Central memory CD8-positive, alpha-beta T cell (primary cell): ENCODE data around the gene CXCL1.

Experiments
- ATAC-seq: fragments of 150-1000 bp; cut with Tn5 transposase; replicated peaks from 2 replicates; pipeline ENCODE4 v1.10.0; 2022; ENCODE audit warnings: mild to moderate bottlenecking, moderate FRiP score, moderate number of reproducible peaks; ENCODE audit not compliant: poor library complexity, severe bottlenecking; ENCODE audit errors: extremely low read depth
- DNase-seq, 2 donors: peaks; one replicate each; pipeline ENCODE4 v3.0.0; 2021; ENCODE audit warnings: low spot score in 2 of 2
- H3K27ac Mint-ChIP-seq: one replicate; pipeline ENCODE4 v1.8.0; 2022; ENCODE audit warnings: low read depth, mild to moderate bottlenecking, moderate library complexity, mixed read lengths
- H3K27me3 Mint-ChIP-seq: one replicate; pipeline ENCODE4 v1.8.0; 2022; ENCODE audit warnings: mixed read lengths
- H3K36me3 Mint-ChIP-seq: one replicate; pipeline ENCODE4 v1.8.0; 2022; ENCODE audit warnings: mild to moderate bottlenecking, moderate library complexity, mixed read lengths; ENCODE audit not compliant: insufficient read depth
- H3K4me1 Mint-ChIP-seq: one replicate; pipeline ENCODE4 v1.8.0; 2022; ENCODE audit warnings: mixed read lengths
- H3K4me3 Mint-ChIP-seq: one replicate; pipeline ENCODE4 v1.8.0; 2022; ENCODE audit warnings: mild to moderate bottlenecking, moderate library complexity, mixed read lengths
- H3K9me3 Mint-ChIP-seq: one replicate; pipeline ENCODE4 v1.8.0; 2022; ENCODE audit warnings: mixed read lengths

Gene CXCL1

GRCh38 chr4:73841243-73841925 is 27.8 kb upstream of the CXCL1 start:
- Mint-ChIP-seq H3K27me3 (no peaks in the 10 kb centered on the region), H3K36me3 (no peaks in the 10 kb centered on the region), H3K4me3 (no peak overlapping the region), H3K27ac (no peak overlapping the region), H3K9me3 (no peaks in the 10 kb centered on the region), H3K4me1 (no peaks in the 10 kb centered on the region)
- DNase-seq (no peak), ATAC-seq (no peak)

- Mint-ChIP-seq H3K4me3 (no peak overlapping the region), H3K4me1 (no peaks in the 10 kb centered on the region), H3K36me3 (no peaks in the 10 kb centered on the region), H3K27me3 (no peaks in the 10 kb centered on the region), H3K9me3 (no peaks in the 10 kb centered on the region), H3K27ac (no peak overlapping the region)
- ATAC-seq (no peak), DNase-seq (no peak)
These were observed 26.5 kb upstream of the CXCL1 start for GRCh38 chr4:73842696-73843095.

- Mint-ChIP-seq H3K27ac (no peak overlapping the region), H3K4me3 (no peak overlapping the region), H3K27me3 (no peaks in the 10 kb centered on the region), H3K9me3 (no peaks in the 10 kb centered on the region), H3K36me3 (no peaks in the 10 kb centered on the region), H3K4me1 (no peaks in the 10 kb centered on the region)
- DNase-seq (no peak), ATAC-seq (no peak)
These were observed 25.8 kb upstream of the CXCL1 start for GRCh38 chr4:73843369-73843768.

GRCh38 chr4:73844345-73844744 is 24.8 kb upstream of the CXCL1 start:
- no peaks in the 10 kb centered on the region for H3K36me3 Mint-ChIP-seq
- ATAC-seq, result no peak
- no peaks in the 10 kb centered on the region for H3K4me1 Mint-ChIP-seq
- H3K27me3 Mint-ChIP-seq, result no peaks in the 10 kb centered on the region
- H3K4me3 Mint-ChIP-seq, result no peak overlapping the region
- no peak for DNase-seq
- H3K9me3 Mint-ChIP-seq, result no peaks in the 10 kb centered on the region
- no peak overlapping the region for H3K27ac Mint-ChIP-seq

- ATAC-seq (no peak), DNase-seq (no peak)
- Mint-ChIP-seq H3K4me3 (no peak overlapping the region), H3K27ac (no peak overlapping the region), H3K27me3 (no peaks in the 10 kb centered on the region), H3K9me3 (no peaks in the 10 kb centered on the region), H3K36me3 (no peaks in the 10 kb centered on the region), H3K4me1 (no peaks in the 10 kb centered on the region)
These were observed 24.4 kb upstream of the CXCL1 start for GRCh38 chr4:73844806-73845205.

- H3K4me3 Mint-ChIP-seq, result no peak overlapping the region
- H3K4me1 Mint-ChIP-seq, result no peaks in the 10 kb centered on the region
- H3K27ac Mint-ChIP-seq, result no peak overlapping the region
- H3K36me3 Mint-ChIP-seq, result no peaks in the 10 kb centered on the region
- H3K27me3 Mint-ChIP-seq, result no peaks in the 10 kb centered on the region
- no peaks in the 10 kb centered on the region for H3K9me3 Mint-ChIP-seq
- ATAC-seq, result no peak
- DNase-seq, result no peak
These were observed 21.5 kb upstream of the CXCL1 start for GRCh38 chr4:73847526-73848182.

GRCh38 chr4:73848183-73848777 is 20.9 kb upstream of the CXCL1 start:
- ATAC-seq, result no peak
- Mint-ChIP-seq H3K27ac (no peak overlapping the region), H3K27me3 (no peaks in the 10 kb centered on the region)

GRCh38 chr4:73850261-73850970 is 18.8 kb upstream of the CXCL1 start:
- peaks cover 4% of the 10 kb centered on the region for H3K9me3 Mint-ChIP-seq
- ATAC-seq (no peak), DNase-seq (no peak)
- no peaks in the 10 kb centered on the region for H3K4me1 Mint-ChIP-seq
- no peaks in the 10 kb centered on the region for H3K36me3 Mint-ChIP-seq
- no peak overlapping the region for H3K4me3 Mint-ChIP-seq
- no peak overlapping the region for H3K27ac Mint-ChIP-seq
- no peaks in the 10 kb centered on the region for H3K27me3 Mint-ChIP-seq

More at GRCh38 chr4:73848183-73848777, 20.9 kb upstream of the CXCL1 start:
- H3K4me3 Mint-ChIP-seq, result no peak overlapping the region
- no peaks in the 10 kb centered on the region for H3K36me3 Mint-ChIP-seq
- H3K9me3 Mint-ChIP-seq, result no peaks in the 10 kb centered on the region
- H3K4me1 Mint-ChIP-seq, result no peaks in the 10 kb centered on the region
- no peak for DNase-seq

- Mint-ChIP-seq H3K27me3 (no peaks in the 10 kb centered on the region), H3K36me3 (no peaks in the 10 kb centered on the region), H3K4me1 (no peaks in the 10 kb centered on the region), H3K4me3 (no peak overlapping the region), H3K27ac (no peak overlapping the region), H3K9me3 (peaks cover 4% of the 10 kb centered on the region)
- DNase-seq, result no peak
- ATAC-seq, result no peak
These were observed 17.9 kb upstream of the CXCL1 start for GRCh38 chr4:73851293-73851692.

GRCh38 chr4:73852771-73853170 is 16.4 kb upstream of the CXCL1 start:
- Mint-ChIP-seq H3K27me3 (no peaks in the 10 kb centered on the region), H3K27ac (no peak overlapping the region), H3K9me3 (peaks cover 4% of the 10 kb centered on the region), H3K4me3 (no peak overlapping the region), H3K4me1 (no peaks in the 10 kb centered on the region), H3K36me3 (no peaks in the 10 kb centered on the region)
- DNase-seq, result no peak
- ATAC-seq, result no peak

- no peak for ATAC-seq
- no peak within 1 kb of the TSS for H3K4me3 Mint-ChIP-seq
- H3K36me3 Mint-ChIP-seq, result no peaks in the 10 kb centered on the region
These were observed 15.9 kb upstream of the CXCL1 start, which contains the start of gene PF4V1 for GRCh38 chr4:73853246-73853704. Gene PF4V1 (plus strand): TSS chr4:73853296. CDS start chr4:73853363, 67 bp downstream.

GRCh38 chr4:73853718-73854473 is 15.3 kb upstream of the CXCL1 start:
- Mint-ChIP-seq H3K4me3 (no peak overlapping the region), H3K4me1 (no peaks in the 10 kb centered on the region), H3K27ac (no peak overlapping the region), H3K36me3 (no peaks in the 10 kb centered on the region), H3K27me3 (no peaks in the 10 kb centered on the region), H3K9me3 (peaks cover 4% of the 10 kb centered on the region)
- no peak for DNase-seq
- ATAC-seq, result no peak

More at GRCh38 chr4:73853246-73853704, 15.9 kb upstream of the CXCL1 start, which contains the start of gene PF4V1:
- DNase-seq, result no peak
- no peak within 1 kb of the TSS for H3K27ac Mint-ChIP-seq
- peaks cover 4% of the 10 kb centered on the region for H3K9me3 Mint-ChIP-seq
- no peaks in the 10 kb centered on the region for H3K4me1 Mint-ChIP-seq
- no peaks in the 10 kb centered on the region for H3K27me3 Mint-ChIP-seq
